ENCODE results near the gene FNDC3B. TPM values are rescaled to one million over a fixed set of nuclear protein-coding genes. Genes with fewer than 3 reads are reported as not detected.

Gene FNDC3B
- total RNA-seq, 1 experiment from 2014 or later = 173 TPM

DNA sequence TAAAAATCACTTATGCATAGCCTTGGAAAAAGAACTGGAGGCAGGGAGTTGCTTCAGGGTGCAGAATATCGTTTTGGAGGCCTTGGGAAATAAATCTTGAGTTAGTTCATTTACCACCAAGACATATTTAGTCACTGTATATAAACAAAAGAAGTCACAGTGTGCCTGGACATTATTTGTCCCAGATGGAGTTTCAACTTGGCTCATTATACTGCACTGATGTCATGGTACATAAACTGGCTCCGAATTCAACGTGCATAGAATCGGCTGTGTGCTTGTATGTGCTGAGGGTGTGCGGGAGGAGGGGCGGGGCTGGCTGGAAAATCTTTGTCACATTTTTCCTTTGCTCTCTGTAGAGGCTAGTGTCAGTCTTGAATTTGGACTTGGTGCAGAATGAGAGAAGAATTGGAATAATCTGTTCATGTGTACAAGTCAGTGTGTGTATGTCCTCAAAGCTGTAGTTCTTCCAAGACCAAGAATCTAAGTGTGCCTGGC is 86.6 kb downstream of the FNDC3B start:
- no TSS peak for BruUV-seq (replicated peaks)
- ATAC-seq = no peak

DNA sequence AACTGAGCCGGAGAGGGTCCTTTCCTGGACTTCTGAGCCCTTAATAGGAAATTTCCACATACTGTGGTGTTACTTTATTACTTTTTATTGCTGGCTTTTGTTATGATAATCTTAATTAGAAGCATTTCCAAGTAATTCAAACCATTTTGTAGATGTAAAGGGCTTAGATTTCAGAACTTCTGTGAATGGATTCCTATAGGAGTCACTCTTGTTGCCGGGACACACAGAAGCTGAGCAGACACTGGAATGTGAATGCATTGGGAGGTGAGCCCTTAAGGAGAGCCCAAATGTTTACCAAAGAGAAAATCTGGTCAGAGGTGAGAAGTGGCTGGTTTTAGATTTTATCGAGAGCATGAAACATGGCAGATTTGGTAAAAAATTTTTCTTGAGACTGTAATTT is 87.4 kb downstream of the FNDC3B start:
- H3K4me3 ChIP-seq (ENCODE audit: low read depth in 2 of 2, low read length in 2 of 2) = no peak overlapping the region
- intact Hi-C loops (cut with micrococcal nuclease; ENCODE audit: unreplicated experiment) (no loop called here), in situ Hi-C loops (cut with HindIII; ENCODE audit: low pct_unique_long_range_greater_than_20kb, low sequenced_read_pairs) (no loop called here)
- H3K27me3 ChIP-seq (ENCODE audit: control insufficient read depth, insufficient read depth, low read length) = no peaks in the 10 kb centered on the region
- H3K9me3 ChIP-seq (ENCODE audit: control insufficient read depth, insufficient read depth, low read depth, low read length) = no peaks in the 10 kb centered on the region
- no TSS peak for BruUV-seq (replicated peaks)
- peaks cover 6% of the 10 kb centered on the region; the same call in 1 of the 2 replicates for H3K36me3 ChIP-seq (ENCODE audit: control insufficient read depth, insufficient read depth, low read length)
- peak overlapping the region; percentile 92 for H3K27ac ChIP-seq (ENCODE audit: low read length)
- CTCF ChIA-PET = no interaction called here
- POLR2A ChIA-PET = no interaction called here
- no peak for ATAC-seq
- no peak for TF ChIP-seq POLR2AphosphoS5 (IDR thresholded peaks at IDR 0.05; ENCODE audit: low read depth, low read length)
- TF ChIP-seq, protein P1, sequence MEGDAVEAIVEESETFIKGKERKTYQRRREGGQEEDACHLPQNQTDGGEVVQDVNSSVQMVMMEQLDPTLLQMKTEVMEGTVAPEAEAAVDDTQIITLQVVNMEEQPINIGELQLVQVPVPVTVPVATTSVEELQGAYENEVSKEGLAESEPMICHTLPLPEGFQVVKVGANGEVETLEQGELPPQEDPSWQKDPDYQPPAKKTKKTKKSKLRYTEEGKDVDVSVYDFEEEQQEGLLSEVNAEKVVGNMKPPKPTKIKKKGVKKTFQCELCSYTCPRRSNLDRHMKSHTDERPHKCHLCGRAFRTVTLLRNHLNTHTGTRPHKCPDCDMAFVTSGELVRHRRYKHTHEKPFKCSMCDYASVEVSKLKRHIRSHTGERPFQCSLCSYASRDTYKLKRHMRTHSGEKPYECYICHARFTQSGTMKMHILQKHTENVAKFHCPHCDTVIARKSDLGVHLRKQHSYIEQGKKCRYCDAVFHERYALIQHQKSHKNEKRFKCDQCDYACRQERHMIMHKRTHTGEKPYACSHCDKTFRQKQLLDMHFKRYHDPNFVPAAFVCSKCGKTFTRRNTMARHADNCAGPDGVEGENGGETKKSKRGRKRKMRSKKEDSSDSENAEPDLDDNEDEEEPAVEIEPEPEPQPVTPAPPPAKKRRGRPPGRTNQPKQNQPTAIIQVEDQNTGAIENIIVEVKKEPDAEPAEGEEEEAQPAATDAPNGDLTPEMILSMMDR (IDR thresholded peaks at IDR 0.05) = 0 out of 2 replicates have a peak, but pooled peaks have one; percentile 16
- peaks cover 71% of the 10 kb centered on the region for H3K4me1 ChIP-seq (ENCODE audit: control insufficient read depth, insufficient read depth, low read length)
- no peak for DNase-seq (ENCODE audit: low read depth, low spot score)

More for the DNA sequence above, 86.6 kb downstream of the FNDC3B start:
- Histone ChIP-seq H3K4me3 (ENCODE audit: low read depth in 2 of 2, low read length in 2 of 2) (no peak overlapping the region), H3K27me3 (ENCODE audit: control insufficient read depth, insufficient read depth, low read length) (no peaks in the 10 kb centered on the region), H3K9me3 (ENCODE audit: control insufficient read depth, insufficient read depth, low read depth, low read length) (no peaks in the 10 kb centered on the region), H3K36me3 (ENCODE audit: control insufficient read depth, insufficient read depth, low read length) (peaks cover 6% of the 10 kb centered on the region; the same call in 1 of the 2 replicates), H3K4me1 (ENCODE audit: control insufficient read depth, insufficient read depth, low read length) (peaks cover 65% of the 10 kb centered on the region), H3K27ac (ENCODE audit: low read length) (peak overlapping the region; percentile 92)
- TF ChIP-seq, protein P2, sequence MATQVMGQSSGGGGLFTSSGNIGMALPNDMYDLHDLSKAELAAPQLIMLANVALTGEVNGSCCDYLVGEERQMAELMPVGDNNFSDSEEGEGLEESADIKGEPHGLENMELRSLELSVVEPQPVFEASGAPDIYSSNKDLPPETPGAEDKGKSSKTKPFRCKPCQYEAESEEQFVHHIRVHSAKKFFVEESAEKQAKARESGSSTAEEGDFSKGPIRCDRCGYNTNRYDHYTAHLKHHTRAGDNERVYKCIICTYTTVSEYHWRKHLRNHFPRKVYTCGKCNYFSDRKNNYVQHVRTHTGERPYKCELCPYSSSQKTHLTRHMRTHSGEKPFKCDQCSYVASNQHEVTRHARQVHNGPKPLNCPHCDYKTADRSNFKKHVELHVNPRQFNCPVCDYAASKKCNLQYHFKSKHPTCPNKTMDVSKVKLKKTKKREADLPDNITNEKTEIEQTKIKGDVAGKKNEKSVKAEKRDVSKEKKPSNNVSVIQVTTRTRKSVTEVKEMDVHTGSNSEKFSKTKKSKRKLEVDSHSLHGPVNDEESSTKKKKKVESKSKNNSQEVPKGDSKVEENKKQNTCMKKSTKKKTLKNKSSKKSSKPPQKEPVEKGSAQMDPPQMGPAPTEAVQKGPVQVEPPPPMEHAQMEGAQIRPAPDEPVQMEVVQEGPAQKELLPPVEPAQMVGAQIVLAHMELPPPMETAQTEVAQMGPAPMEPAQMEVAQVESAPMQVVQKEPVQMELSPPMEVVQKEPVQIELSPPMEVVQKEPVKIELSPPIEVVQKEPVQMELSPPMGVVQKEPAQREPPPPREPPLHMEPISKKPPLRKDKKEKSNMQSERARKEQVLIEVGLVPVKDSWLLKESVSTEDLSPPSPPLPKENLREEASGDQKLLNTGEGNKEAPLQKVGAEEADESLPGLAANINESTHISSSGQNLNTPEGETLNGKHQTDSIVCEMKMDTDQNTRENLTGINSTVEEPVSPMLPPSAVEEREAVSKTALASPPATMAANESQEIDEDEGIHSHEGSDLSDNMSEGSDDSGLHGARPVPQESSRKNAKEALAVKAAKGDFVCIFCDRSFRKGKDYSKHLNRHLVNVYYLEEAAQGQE (IDR thresholded peaks at IDR 0.05; ENCODE audit: insufficient read depth in 1 of 2, low read depth in 2 of 2, low read length in 1 of 2) = no peak
- TF ChIP-seq POLR2AphosphoS5 (IDR thresholded peaks at IDR 0.05; ENCODE audit: low read depth, low read length) (no peak), SIN3A (IDR thresholded peaks at IDR 0.05; ENCODE audit: borderline replicate concordance, insufficient read depth, low read depth, low read length) (no peak), TCF7L2 (IDR thresholded peaks at IDR 0.05; ENCODE audit: low read depth, low read length) (no peak)
- TF ChIP-seq, protein P1 (IDR thresholded peaks at IDR 0.05) = no peak
- in situ Hi-C loops (cut with HindIII; ENCODE audit: low pct_unique_long_range_greater_than_20kb, low sequenced_read_pairs) = no loop called here
- ChIA-PET CTCF (no interaction called here), POLR2A (interaction anchor here (0.6 kb wide), 1 partner anchor 9 kb away, joined by 3 read pairs; no protein-coding TSS in a partner anchor)
- intact Hi-C loops (cut with micrococcal nuclease; ENCODE audit: unreplicated experiment) = no loop called here
- no peak for DNase-seq (ENCODE audit: low read depth, low spot score)
